Measurements from ENCODE around the gene LRRC37B. TPM values are rescaled to one million over a fixed set of nuclear protein-coding genes. Genes with fewer than 3 reads are reported as not detected.
"Not testable (repeated sequence)": the region's sequence is repeated elsewhere in the genome, so short reads cannot be mapped to it uniquely, and the experiment has no call there.

LRRC37B gene
- total RNA-seq, 2 experiments from 2014 or later = 36.5 to 42.1 TPM

DNA sequence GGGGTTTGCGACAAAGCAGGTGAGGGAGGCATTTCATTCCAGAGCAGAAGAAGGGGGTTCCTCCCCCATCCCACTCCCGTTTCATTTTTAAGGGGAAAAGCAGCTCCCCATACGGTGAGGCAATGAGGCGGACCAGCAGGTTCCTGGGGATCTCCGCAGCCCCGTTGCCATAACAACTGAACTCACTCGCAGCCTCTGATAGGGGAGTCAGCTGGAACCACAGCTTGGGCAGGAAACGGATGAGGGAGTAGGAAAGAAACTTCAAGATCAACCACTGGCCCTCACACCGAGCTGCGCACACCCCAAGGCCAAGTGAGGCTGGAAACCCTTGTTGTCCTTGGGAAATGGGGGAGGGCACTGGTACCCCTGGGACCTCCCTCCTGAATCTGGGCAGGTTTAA, 72.6 kb downstream of the LRRC37B start:
- peak overlapping the region; percentile 55; the same call in 1 of the 2 replicates for H2AFZ ChIP-seq (ENCODE audit: low read length)
- POLR2A ChIA-PET; intact Hi-C loops (cut with micrococcal nuclease; ENCODE audit: unreplicated experiment); H3K27ac ChIP-seq (ENCODE audit: low read depth, low read length, poor library complexity, severe bottlenecking); CTCF ChIA-PET (ENCODE audit: unreplicated experiment); H3K9me2 ChIP-seq (ENCODE audit: insufficient read depth, low read length); H3K79me2 ChIP-seq (ENCODE audit: insufficient read depth, low read depth, low read length); H3K9me3 ChIP-seq (ENCODE audit: low read length); H3K36me3 ChIP-seq (ENCODE audit: insufficient read depth, low read length); BruUV-seq (replicated peaks); H4K20me1 ChIP-seq (ENCODE audit: insufficient read depth, low read length): not testable (repeated sequence)
- peak overlapping the region; percentile 19 for H3K4me3 ChIP-seq (ENCODE audit: low read depth, low read length, poor library complexity, severe bottlenecking)
- peaks cover 13% of the 10 kb centered on the region for H3K4me1 ChIP-seq (ENCODE audit: insufficient read depth, low read length, poor library complexity, severe bottlenecking)
- peak; percentile 71 for DNase-seq (ENCODE audit: low spot score)
- peak overlapping the region; percentile 56 for H3K4me2 ChIP-seq (ENCODE audit: low read length)

DNA sequence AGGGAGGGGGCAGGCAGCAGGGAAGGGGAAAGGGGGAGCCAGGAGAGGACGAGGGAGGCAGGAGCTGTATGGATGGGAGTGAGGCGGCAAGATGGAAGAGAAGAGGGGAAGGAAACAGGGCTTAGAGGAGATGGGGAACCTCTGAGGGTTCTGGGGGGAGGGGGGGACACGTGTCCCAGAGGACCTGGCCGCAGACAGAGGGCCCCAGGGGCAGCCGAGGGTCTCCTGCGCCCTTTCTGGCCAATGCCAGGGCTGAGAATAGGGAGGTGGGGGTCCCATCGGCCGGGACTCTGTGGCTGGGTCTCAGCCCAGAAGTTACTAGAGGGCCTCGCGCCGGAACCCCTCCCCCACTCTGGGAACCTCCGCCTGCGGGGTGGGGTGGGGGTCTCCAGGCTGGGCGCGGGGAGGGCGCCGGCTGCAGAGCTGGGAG, 76.4 kb downstream of the LRRC37B start:
- H3K4me2 ChIP-seq (ENCODE audit: low read length) = peak overlapping the region; percentile 64
- BruUV-seq (replicated peaks); H4K20me1 ChIP-seq (ENCODE audit: insufficient read depth, low read length); H3K79me2 ChIP-seq (ENCODE audit: insufficient read depth, low read depth, low read length); intact Hi-C loops (cut with micrococcal nuclease; ENCODE audit: unreplicated experiment); CTCF ChIA-PET (ENCODE audit: unreplicated experiment); POLR2A ChIA-PET; H2AFZ ChIP-seq (ENCODE audit: low read length); H3K9me2 ChIP-seq (ENCODE audit: insufficient read depth, low read length); H3K36me3 ChIP-seq (ENCODE audit: insufficient read depth, low read length); H3K9me3 ChIP-seq (ENCODE audit: low read length): not testable (repeated sequence)
- H3K27ac ChIP-seq (ENCODE audit: low read depth, low read length, poor library complexity, severe bottlenecking) = peak overlapping the region; percentile 74
- H3K4me3 ChIP-seq (ENCODE audit: low read depth, low read length, poor library complexity, severe bottlenecking) = peak overlapping the region; percentile 82
- peak; percentile 18 for DNase-seq (ENCODE audit: low spot score)
- peaks cover 13% of the 10 kb centered on the region for H3K4me1 ChIP-seq (ENCODE audit: insufficient read depth, low read length, poor library complexity, severe bottlenecking)

DNA sequence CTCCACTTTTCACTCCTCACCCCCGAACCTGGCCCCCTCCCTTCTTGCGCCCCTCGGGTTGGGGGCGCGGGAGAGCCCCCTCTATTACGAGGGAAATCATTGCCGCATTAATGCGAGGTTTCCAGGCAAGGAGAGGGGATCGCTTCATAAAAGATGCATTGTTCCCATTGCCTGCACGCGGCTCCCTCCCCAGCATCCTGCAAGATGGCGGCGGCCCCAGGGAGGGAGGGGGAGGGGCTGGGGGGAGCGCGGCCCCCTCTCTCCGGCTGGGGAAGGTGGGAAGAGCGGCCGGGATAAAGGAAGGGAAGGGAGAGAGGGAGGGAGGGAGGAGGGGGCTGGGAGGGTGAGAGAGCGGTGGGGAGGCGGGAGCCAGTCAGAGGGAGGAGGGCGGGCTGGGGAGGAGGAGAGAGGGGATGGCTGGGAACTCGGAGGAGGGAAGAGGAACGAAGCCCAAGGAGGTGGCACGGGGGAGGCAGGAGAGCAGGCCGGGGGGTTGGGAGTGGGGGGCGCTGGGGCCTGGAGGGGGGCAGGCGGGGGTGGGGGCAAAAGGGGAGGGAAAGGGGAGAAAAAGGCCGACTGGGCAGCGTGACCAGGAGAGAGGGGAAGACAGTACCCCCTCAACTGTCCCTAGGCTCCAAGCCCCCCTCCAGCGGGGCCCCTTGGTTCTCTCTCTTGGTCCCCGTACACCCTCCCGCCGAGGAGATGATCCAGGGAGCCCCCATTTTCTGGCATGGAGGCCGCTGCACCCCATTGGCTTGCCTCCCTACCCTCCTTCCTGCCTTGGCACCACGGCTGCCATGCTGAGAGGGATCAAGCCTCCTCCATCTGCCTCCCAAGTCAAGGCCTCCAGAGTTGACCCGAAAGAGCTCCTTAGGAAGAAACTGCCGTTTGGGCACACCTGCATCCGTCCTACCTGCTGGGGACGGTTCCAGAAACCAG, 77.1 kb downstream of the LRRC37B start:
- Histone ChIP-seq H3K4me1 (ENCODE audit: insufficient read depth, low read length, poor library complexity, severe bottlenecking) (peaks cover 13% of the 10 kb centered on the region), H3K4me2 (ENCODE audit: low read length) (peak overlapping the region; percentile 64), H3K27ac (ENCODE audit: low read depth, low read length, poor library complexity, severe bottlenecking) (peak overlapping the region; percentile 74), H3K4me3 (ENCODE audit: low read depth, low read length, poor library complexity, severe bottlenecking) (peak overlapping the region; percentile 82)
- DNase-seq (ENCODE audit: low spot score); BruUV-seq (replicated peaks); H3K36me3 ChIP-seq (ENCODE audit: insufficient read depth, low read length); POLR2A ChIA-PET; H3K9me2 ChIP-seq (ENCODE audit: insufficient read depth, low read length); CTCF ChIA-PET (ENCODE audit: unreplicated experiment); H3K79me2 ChIP-seq (ENCODE audit: insufficient read depth, low read depth, low read length); H2AFZ ChIP-seq (ENCODE audit: low read length); H4K20me1 ChIP-seq (ENCODE audit: insufficient read depth, low read length); intact Hi-C loops (cut with micrococcal nuclease; ENCODE audit: unreplicated experiment); H3K9me3 ChIP-seq (ENCODE audit: low read length): not testable (repeated sequence)

DNA sequence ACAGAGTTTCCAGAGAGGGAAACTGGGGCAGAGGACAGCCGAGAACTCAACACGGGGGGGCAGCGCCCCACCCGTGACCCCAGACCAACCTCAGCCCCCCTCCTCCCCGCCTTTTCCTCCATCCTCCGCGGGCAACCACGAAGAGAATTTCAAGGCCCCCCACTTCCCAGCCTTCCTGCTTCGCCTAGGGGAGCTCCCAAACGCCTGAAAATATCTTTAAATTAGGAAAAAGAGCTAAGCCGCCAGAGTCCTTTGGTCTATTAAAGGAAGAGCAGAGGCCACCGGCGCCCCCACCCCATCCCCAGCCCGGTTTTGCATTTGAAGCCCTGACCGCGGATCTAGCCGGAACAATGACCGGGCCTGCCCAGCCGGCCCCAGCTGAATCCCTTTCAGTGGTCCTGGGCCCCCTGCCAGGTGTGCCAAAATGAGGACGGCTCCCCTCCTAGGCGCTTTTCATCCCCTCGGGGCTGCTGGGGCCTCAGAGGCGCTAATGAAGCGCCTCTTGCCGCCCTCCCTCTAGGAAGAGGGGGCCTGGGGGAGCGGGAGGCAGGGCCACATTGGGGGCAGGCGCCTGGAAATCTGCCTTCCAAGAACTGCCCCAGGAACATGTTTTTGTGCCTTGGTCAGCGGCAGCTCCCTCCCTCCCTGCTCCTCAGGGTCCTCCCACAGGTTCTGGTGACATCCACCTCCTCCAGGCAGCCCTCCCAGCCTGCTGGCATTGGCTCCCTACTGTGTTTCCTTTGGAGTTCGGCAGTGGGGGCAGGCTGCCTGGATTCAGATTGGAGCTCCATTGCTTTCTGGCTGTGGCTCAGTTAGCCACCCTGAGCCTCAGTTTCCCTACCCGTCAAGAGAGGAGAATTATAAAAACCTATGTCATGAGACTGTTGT, 78.0 kb downstream of the LRRC37B start:
- H3K27ac ChIP-seq (ENCODE audit: low read depth, low read length, poor library complexity, severe bottlenecking); H4K20me1 ChIP-seq (ENCODE audit: insufficient read depth, low read length); CTCF ChIA-PET (ENCODE audit: unreplicated experiment); H3K9me2 ChIP-seq (ENCODE audit: insufficient read depth, low read length); H2AFZ ChIP-seq (ENCODE audit: low read length); H3K36me3 ChIP-seq (ENCODE audit: insufficient read depth, low read length); H3K9me3 ChIP-seq (ENCODE audit: low read length); H3K79me2 ChIP-seq (ENCODE audit: insufficient read depth, low read depth, low read length); POLR2A ChIA-PET; DNase-seq (ENCODE audit: low spot score); BruUV-seq (replicated peaks); H3K4me1 ChIP-seq (ENCODE audit: insufficient read depth, low read length, poor library complexity, severe bottlenecking); intact Hi-C loops (cut with micrococcal nuclease; ENCODE audit: unreplicated experiment): not testable (repeated sequence)
- Histone ChIP-seq H3K4me2 (ENCODE audit: low read length) (0 out of 2 replicates have a peak overlapping the region, but pooled peaks have one; percentile 44), H3K4me3 (ENCODE audit: low read depth, low read length, poor library complexity, severe bottlenecking) (peak overlapping the region; percentile 38)

DNA sequence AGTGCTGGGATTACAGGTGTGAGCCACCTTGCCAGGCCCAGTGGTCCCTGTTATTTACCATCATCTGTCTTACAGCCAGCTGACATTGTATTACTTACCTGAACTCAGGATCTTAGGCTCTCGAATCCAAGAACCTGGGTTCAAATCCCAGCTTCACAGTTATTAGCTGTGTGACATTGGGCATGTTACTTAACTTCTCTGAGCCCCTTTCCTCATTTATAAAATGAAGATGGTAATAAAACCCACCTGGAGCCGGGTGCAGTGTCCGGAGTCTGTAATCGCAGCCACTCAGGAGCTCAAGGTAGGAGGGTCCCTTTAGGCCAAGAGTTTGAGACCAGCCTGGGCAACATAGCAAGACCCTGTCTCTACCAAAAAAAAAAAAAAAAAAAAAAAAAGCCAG, 79.7 kb downstream of the LRRC37B start:
- H3K9me2 ChIP-seq (ENCODE audit: insufficient read depth, low read length); H3K9me3 ChIP-seq (ENCODE audit: low read length); H3K79me2 ChIP-seq (ENCODE audit: insufficient read depth, low read depth, low read length); H3K4me3 ChIP-seq (ENCODE audit: low read depth, low read length, poor library complexity, severe bottlenecking); intact Hi-C loops (cut with micrococcal nuclease; ENCODE audit: unreplicated experiment); H3K36me3 ChIP-seq (ENCODE audit: insufficient read depth, low read length); H3K4me2 ChIP-seq (ENCODE audit: low read length); POLR2A ChIA-PET; H3K27ac ChIP-seq (ENCODE audit: low read depth, low read length, poor library complexity, severe bottlenecking); DNase-seq (ENCODE audit: low spot score); H2AFZ ChIP-seq (ENCODE audit: low read length); BruUV-seq (replicated peaks); H4K20me1 ChIP-seq (ENCODE audit: insufficient read depth, low read length); CTCF ChIA-PET (ENCODE audit: unreplicated experiment); H3K4me1 ChIP-seq (ENCODE audit: insufficient read depth, low read length, poor library complexity, severe bottlenecking): not testable (repeated sequence)

DNA sequence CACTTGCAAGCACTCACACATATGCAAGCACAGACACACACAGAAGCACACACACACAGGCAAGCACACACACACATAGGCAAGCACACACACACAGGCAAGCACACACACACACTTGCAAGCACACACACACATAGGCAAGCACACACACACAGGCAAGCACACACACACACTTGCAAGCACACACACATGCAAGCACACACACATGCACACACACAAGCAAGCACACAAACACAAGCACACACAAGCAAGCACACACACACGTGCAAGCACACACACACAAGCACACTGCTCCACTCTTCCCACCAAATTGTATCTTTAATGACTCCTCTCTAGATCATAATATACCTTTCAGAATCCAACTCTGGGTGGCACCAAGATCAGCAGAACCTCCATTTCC, 84.9 kb downstream of the LRRC37B start:
- DNase-seq (ENCODE audit: low spot score); BruUV-seq (replicated peaks): not testable (repeated sequence)

More for the DNA sequence above, 84.9 kb downstream of the LRRC37B start:
- H4K20me1 ChIP-seq (ENCODE audit: insufficient read depth, low read length); H3K4me2 ChIP-seq (ENCODE audit: low read length); POLR2A ChIA-PET; H3K4me3 ChIP-seq (ENCODE audit: low read depth, low read length, poor library complexity, severe bottlenecking); H2AFZ ChIP-seq (ENCODE audit: low read length); H3K9me3 ChIP-seq (ENCODE audit: low read length); intact Hi-C loops (cut with micrococcal nuclease; ENCODE audit: unreplicated experiment); H3K27ac ChIP-seq (ENCODE audit: low read depth, low read length, poor library complexity, severe bottlenecking); H3K9me2 ChIP-seq (ENCODE audit: insufficient read depth, low read length); H3K79me2 ChIP-seq (ENCODE audit: insufficient read depth, low read depth, low read length); H3K4me1 ChIP-seq (ENCODE audit: insufficient read depth, low read length, poor library complexity, severe bottlenecking); H3K36me3 ChIP-seq (ENCODE audit: insufficient read depth, low read length); CTCF ChIA-PET (ENCODE audit: unreplicated experiment): not testable (repeated sequence)

Data from OCI-LY7 (cell line).